ENCODE results near the gene POMT2.
"Not testable (repeated sequence)": the region's sequence is repeated elsewhere in the genome, so short reads cannot be mapped to it uniquely, and the experiment has no call there.

POMT2 gene

DNA sequence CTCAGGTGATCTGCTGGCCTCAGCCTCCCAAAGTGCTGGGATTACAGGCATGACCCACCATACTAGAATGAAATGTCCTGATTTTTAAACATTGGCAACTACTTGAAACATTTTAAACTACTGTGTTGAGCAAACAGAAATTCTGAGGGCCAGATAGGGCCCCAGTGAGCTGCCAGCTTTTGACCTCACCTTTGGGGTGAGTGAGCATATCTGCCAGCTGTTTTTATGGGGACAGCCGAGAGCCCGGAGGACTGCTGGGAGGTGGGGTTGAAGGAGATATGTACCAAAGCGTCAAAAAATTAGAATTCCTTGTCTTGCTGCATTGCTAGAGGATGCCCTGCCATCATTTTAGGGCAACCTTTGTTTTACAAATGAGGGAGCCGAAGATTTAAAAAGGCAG lies 2.9 kb upstream of the POMT2 start:
- no peak for DNase-seq

DNA sequence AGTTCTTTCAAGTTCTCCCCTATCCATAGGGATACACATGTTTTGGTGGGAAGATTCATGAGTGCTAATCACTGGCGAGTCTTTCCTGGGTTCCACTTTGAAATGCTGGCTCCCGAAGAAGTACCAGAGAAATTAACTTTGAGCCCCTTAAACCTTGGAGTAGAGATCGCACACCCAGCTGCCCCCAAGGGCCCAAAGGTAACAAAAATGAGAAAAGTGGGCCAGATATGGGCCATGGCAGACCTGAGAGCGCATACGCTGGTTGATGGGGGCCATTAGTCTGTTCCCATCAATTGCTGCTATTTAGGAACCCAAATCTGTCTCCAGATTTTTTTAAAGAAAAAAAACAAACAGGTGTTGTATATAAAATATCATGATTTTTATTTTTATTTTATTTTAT lies 2.3 kb upstream of the POMT2 start:
- no peak for DNase-seq

DNA sequence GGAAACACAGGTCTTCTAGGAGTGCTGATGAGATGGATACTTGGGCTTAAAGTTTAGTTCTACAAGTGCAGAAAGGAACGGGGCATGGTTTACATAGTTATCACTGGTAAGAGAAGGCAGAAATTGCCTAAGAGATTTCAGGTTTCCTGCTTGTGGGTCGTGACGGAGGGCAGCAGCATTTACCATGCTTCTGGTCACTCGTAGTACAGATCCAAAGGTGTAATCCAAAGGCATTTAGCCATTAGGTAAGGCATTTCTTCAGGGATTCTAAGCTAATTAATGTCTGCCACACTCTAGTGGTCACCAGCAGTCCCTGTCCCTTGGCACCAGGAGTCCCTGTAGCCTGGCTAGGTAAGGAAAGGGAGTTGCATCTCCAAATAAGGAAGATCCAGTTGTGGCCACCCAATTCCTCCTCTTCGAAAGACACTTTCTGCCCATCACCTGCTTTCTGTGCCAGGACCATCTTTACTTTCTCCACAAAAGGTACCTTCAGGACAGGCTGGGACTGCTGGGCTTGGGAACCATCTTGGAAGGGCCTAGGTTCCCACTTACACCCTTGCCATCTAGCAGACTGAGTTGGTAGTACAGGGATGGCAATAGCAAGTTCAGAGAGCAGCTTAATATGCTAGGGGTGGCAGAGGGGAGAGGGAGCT lies 1.7 kb upstream of the POMT2 start:
- DNase-seq: no peak

DNA sequence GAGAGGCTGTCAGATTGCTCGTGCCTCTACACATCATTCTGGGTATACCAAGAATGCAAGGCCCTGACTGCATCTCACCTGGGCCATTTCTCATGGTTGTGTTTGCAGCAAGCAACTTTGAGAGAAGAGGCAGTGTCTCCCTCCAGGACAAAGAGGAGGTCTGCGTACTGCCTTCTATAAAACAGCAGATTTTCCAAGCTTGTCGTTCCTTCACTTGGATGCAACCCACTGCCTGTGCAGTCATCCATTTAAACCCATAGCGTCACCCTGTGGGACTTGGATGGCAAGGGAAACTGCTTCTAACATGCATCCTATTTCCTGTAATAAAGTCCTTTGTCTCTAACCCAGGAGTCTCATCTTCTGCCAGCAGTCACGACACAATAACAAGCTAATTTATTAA lies 1.3 kb downstream of the POMT2 start:
- DNase-seq: no peak

DNA sequence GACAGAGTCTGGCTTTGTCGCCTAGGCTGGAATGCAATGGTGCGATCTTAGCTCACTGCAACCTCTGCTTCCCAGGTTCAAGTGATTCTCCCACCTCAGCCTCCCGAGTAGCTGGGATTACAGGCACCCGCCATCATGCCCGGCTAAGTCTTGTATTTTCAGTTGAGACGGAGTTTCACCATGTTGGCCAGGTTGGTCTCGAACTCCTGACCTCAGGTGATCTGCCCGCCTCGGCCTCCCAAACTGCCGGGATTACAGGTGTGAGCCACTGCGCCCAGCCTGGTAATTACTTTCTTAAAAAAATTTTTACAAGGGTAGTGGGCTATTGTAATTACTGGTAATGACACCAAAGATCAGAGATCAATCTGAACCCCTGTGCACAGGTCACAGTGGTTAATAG lies 1.9 kb downstream of the POMT2 start:
- DNase-seq: not testable (repeated sequence)

DNA sequence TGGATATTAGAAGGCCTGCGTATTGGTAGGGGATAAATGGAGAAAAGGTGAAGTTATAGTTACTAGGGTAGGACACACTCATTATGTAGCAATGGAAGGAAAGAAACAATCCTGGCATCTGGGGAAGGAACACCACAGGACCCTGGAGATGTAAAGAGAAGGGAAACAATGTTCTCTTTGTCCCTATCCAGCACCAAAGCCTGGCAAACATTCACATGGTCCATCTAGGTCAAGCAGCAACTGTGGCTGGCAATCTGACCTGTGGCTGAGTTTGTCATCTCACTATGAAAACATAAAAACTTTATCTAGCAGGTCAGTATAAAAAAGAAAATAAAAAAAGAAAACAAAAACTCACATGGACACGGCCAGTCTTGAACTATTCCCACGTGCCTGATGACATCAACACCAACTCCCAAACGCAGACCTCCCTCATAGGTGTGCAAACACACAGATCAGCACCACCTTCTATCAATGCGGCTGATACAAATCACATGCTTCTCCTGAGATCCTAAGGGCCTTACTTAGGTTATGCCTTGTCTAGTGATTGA lies 2.6 kb downstream of the POMT2 start:
- no peak for DNase-seq

DNA sequence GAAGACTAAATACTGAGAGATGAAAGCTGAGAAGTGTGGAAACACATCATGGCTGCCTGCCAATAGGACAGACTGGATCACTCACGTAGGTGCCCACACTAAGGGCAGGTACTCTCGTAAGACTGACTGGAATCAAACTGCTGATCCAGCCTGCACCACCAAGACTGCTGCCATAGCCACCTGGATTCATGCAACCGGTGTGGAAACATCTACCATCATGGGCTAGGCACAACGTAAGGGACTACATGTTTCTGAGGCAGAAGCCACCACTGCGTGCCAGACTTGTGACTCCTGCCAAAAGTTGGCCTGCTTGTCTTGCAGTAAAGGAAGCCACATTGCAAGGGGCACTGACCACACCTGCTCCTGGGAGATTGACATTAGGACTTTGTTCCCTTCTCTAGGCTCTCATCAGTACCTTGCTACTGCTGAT lies 3.8 kb downstream of the POMT2 start:
- no peak for DNase-seq

DNA sequence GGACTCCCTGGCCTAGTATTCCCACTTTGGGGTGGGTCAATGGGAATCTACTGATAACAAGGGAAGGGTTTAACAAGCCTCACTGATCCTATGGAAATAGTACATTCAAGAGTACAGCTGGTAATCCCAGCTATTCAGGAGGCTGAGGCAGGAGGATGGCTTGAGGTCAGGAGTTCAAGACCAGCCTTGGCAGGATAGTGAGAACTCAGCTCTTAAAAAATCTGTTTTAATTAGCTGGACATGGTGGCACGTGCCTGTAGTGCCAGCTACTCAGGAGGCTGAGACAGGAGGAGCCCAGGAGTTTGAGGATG lies 4.5 kb downstream of the POMT2 start:
- no peak for DNase-seq

DNA sequence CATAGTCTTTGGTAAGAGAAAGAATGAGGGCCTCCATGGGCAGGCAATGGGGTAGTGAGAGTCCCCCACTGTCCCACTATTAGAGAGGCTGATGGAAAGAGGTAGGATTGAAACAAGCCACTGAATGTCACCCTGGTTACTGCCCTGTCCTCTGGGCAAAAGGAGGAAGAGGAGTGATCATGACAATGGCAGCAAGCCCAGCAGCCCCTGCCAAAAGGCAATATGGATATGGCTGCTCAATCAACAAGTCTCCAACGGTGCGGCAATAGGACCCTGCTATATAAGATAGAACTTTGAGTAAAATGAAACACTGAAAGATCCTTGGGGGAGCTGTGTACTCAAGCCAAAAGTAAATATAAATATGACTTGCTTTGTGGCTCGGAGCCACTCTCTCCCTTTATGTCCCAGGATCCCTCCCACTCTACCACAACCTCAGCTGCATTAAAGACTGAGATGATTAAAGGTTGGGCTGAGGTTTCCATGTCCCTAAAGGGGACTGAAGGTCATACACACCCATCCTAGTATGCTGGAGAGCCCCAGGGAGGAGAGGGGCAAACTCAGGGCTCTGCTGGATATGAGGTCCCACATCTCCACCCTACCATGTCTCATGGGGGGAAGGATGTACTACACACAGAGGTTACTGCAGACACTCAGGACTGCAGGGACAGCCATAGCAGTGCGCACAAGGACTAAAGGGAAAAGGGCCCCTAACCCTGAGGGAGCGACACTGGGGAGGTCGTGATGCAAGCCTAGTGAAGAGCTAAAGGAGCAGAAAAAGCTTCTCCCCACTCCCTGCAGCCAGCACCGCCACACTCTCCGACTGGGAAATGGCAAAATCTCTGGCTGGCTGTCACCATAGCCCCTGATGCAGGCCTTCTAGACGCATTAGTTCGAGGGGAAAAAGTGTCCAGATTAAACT lies 5.9 kb downstream of the POMT2 start:
- DNase-seq: no peak

DNA sequence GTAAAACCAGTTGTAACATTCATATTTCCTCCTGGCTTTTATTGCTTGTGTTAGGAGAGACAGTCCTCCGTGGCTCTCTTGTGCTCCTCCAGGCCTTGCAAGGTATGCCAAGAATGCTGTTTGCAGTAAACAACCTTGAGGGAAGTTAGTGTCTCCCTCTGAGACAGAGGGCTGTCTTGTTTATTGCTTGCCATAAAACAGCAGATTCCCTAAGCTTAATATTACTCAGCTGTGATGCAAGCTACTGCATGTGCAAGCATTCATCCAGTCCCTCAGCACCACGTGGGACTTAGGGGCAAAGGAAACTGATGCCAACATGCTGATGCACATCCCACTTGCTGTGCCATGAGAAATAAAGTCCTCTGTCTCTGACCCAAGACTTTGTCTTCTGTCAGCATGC lies 6.6 kb downstream of the POMT2 start:
- no peak for DNase-seq

DNA sequence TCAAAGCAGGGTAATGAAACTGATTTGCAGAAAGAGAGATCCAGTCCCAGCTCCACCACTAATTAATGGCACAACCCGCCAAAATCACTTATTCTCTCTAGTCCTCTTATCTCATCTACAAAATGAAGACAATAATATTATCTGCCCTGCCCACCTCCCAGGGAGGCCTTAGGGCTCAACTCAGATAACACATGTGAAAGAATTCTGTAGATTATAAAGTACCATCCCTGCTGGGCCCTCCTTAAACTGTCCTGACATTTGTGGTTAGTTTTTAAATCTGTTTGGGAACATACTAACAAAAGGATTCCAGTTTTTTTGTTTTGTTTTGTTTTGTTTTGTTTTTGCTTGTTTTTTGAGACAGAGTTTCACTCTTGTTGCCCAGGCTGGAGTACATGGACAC lies 7.3 kb downstream of the POMT2 start:
- no peak for DNase-seq

DNA sequence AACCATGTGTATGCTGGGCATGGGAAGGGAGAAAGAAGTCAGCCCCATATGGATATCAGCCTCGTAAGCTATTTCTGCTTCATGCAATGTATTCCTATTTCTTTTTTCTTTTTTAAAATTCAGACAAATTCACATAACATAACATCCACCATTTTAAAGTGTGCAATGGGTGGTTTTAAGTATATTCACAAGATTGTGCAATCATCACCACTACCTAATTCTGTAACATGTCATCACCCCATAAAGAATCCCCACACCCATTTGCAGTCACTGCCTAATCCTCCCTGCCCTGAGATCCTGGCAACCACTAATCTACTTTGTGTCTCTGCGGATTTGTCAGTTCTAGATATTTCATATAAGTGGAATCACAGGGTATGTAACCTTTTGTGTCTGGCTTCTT lies 9.5 kb downstream of the POMT2 start:
- DNase-seq: no peak

DNA sequence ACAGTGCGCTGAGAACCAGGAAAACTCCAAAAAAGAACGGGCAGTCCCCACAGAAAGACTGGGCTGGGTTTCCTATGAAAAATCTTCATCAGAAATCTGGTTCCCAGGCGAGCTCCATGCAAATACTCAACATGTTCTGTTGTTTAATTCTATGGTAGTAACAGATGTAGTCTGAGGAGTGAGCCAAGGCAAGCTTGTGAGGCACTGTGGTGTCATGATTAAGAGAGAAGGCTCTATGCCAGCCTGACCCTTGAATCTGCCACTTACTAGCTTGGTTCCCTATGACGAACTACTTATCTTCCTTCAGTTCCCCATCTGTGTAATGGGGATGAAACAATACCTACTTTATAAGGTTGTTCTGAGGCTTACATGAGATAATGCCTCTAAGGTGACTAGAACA lies 10.7 kb downstream of the POMT2 start:
- no peak for DNase-seq

DNA sequence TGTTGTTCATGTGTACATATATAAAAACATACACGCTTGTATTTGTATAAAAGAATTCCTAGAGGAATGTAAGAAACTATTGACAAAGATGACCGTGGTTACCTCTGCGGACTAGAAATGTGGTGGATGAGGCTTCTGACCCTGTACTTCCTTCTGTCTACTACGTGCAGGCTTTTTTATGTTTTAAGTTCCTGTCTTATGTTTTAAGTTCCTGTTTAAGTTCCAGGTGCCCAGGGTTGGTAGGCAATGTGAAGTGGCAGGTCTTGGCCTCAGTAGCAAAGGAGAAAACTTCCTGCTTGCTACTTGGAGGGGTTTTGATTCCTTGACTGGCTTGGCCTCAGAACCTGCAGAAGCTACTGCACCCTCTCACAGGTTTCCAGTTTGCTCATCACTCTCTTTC lies 11.6 kb downstream of the POMT2 start:
- no peak for DNase-seq

DNA sequence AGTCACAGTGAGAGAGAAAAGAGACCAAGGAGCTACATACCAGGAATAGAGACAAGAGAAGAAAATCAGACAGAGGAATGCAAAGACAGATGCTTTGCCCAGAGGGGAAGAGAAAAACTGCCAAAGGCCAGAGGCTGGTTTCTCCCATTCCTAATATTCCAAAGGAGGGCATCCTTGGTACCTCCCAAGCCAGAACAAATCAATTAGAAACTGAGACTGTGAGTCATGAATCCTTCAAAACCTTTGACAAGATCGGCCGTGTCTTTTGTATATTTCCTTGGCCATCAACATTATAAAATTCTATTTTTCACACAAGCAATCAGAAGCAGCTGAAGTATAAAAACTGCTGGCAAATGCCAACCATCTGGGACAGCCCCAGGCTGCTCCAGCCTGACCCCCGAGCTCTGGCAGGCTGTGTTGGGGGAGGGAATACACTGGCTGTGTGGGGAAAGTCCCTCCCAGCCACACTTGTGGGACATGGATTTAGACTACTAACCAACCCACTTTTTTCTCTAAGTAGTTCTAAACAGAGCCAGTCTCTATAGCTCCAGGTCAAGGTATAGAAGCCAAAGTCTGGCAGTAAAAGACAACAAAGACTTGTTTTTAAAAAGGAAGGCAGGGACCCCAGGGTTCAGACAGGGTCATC lies 13.7 kb downstream of the POMT2 start:
- no peak for DNase-seq

DNA sequence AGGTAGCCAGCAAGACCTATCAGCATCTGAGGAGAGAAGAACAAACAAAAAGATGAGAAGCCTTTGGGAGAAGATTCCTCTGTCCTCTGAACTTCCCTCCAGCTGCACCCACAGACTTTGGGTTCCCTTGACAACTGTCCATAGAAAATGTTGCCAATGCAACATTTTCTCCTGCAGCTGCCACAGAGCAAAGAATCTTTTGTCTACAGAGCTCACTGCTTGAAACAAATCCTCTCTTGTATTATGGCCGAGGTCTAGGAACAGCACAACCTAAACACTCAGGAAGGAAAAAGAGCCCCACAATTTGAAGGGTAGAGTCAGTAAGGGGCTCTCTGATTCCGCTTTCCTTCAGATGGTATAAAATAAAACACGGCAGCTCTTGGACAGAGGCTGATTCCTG lies 14.3 kb downstream of the POMT2 start:
- DNase-seq: no peak

DNA sequence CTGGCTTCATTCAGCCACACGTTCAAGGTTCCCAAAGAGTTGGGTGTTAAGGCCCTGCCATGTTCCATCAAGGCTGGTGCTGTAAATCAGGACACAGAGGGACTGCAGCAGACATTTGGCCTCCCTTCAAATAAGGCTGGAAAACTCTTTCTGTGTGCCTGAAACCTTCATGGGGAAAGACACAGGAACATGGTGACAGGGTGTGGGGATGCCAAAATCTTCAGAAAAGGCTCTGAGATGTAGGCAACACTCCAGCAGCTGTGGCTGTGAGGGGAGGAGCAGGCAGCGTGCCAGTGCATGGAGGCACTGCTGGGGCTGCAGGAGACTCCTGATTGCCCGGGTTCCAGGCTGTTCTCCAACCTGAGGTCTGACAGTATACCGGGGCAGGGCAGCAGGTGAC lies 15.0 kb downstream of the POMT2 start:
- no peak for DNase-seq

DNA sequence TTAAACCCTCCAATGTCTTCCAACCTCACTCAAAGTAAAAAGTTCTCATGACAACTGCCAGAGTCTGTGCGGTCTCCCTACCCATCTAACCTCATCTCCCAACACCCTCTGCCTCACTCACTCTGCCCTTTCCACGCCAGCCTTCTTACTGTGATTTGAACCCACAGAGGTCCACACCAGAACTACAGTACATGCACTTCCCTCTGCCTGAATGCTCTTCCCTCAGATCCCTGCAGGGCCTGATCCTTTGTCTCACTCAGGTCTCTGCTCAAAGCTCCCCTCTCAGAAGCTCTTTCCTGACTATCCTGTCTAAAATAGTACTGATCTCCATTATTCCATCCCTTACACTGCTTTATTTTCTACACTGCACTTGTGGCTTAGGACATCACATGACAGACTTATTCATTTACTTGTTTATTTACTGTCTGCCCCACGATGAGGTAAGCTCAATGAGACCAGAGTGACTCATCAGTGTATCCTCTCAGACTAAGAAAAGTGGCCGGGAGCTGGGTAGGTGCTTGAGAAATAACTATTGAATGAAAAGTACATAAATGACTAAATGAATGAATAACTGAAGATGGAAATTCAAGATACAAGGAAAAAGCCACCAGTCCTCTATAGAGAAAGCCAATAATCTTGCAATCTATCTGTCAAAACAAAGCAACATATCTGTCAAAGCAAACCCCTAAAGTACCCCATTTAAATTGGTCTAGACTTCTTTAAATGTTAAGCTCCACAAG lies 17.1 kb downstream of the POMT2 start:
- DNase-seq: no peak

DNA sequence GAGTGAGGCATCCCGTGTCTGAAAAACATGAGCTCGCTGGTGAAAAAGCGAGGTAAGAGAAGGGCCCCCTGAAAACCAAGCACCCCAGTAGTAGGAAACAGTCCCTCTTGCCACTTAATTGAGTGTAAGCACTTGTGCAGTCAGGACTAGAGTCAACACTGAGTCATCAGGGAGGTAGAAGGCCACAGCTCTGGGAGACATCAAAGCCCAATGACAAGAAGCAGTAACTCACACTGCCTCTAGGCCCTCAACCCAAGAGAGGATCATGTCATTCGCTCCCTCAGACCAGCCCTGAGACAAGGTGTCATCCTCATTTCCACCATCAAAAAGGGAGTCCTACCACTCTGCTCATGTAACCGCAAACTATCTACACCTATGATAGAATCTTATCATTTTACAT lies 17.8 kb downstream of the POMT2 start:
- DNase-seq: no peak

DNA sequence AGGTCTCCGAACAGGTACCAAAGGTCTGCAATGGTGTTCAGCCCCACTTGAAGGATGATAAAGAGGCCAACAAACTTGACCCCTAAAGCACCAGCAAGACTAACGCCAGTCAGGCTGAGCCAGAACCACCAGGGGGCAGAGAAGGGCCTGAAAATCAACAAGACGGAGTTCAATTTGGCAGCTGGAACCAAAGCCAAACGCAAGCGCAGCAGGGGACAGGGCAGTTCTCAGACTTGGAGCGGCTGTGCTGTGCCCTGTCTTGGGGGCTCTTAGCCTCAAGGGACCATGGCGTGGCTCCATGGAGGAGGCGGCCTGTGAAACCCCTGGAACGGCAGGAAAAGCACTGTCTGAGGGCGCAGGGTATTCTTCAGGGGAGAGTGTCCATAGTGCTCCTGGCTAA lies 19.6 kb downstream of the POMT2 start:
- DNase-seq: no peak

DNA sequence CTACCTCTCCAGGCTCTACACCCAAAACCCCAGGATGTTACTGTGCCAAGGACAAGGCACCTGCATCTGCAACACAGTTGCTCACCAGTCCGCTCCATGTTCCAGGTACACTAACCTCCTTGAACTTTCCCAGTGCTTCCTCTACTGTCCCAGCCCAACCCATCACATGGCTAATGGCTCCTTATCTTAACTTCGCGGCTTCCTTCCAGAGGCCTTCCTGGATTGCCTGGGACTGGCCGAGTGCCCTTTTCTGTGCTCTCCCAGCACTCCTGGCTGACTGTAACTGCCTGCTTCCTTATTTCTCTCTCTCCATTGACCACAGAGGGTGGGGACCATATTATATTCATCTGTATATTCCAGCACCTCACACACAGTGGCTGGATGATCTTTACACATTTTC lies 20.9 kb downstream of the POMT2 start:
- DNase-seq: no peak

DNA sequence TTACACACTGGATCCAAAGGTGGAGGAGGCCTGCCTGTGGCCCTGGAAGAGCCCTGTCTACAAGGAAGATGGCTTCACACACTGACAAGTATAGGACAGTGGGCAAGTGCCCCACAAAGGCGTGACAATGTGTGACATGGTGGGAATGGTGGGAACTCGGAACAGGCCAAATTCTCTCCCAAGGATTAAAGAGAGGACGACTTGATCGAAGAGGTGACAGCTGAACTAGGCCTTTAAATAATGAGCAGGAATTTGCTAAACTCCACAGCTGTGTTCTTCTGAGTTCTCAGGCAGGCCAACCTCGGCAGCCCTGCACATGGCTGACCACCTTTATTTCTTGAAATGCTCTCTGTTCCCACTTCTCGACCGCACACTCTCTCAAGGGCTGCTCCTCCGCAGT lies 23.8 kb downstream of the POMT2 start:
- no peak for DNase-seq

DNA sequence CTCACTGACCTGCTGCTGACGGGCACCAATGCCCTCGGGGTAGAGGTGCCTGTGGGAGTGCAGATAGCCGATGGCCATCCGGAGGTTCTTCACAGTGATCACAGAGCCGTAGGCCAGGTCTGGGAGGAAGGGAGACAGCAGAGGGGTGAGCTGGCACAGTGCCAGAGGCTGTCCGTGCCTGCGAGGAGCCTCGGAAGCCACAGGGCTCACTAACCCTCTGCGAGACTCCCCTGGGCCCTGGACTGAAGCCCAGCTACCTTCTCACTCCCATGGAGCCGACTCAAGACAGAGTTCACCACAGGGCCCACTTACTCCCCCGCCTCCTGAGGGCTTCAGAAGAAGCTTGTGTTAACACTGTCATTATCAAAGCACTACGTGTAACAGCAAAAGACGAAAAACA lies 24.5 kb downstream of the POMT2 start:
- no peak for DNase-seq

Measured in NCI-H187 treated with DMSO at 0.1 percent for 48 hours (cell line).